Loucy (cell line): ENCODE results near the gene ADGB.

Experiments
- H2AFZ ChIP-seq: fragments of 200-600 bp; sonication (generic); 2 replicates; pipeline ENCODE4 v1.6.0; 2016; ENCODE audit warnings: antibody characterized with exemption, mild to moderate bottlenecking, low read length, moderate library complexity
- H3F3A ChIP-seq: fragments of 200-600 bp; 2 replicates; pipeline ENCODE4 v1.6.0; 2016; ENCODE audit warnings: antibody characterized with exemption, low read depth, mild to moderate bottlenecking
- H3K27me3 ChIP-seq: fragments of 200-600 bp; sonication (generic); 2 replicates; pipeline ENCODE4 v1.6.1; 2014; ENCODE audit warnings: low read length, mild to moderate bottlenecking; ENCODE audit not compliant: insufficient read depth, poor library complexity, severe bottlenecking
- H3K36me3 ChIP-seq: fragments of 200-600 bp; sonication (generic); 2 replicates; pipeline ENCODE4 v1.6.1; 2016; ENCODE audit warnings: low read length; ENCODE audit not compliant: insufficient read depth
- H3K4me1 ChIP-seq: fragments of 200-600 bp; sonication (generic); 2 replicates; pipeline ENCODE4 v1.5.1; 2014; ENCODE audit warnings: low read length, mild to moderate bottlenecking; ENCODE audit not compliant: insufficient read depth, poor library complexity, severe bottlenecking
- H3K4me2 ChIP-seq: fragments of 200-600 bp; sonication (generic); 2 replicates; pipeline ENCODE4 v1.6.0; 2014; ENCODE audit warnings: antibody characterized with exemption, low read length, low read depth, mild to moderate bottlenecking; ENCODE audit not compliant: poor library complexity, severe bottlenecking
- H3K4me3 ChIP-seq: fragments of 200-600 bp; sonication (generic); 2 replicates; pipeline ENCODE4 v1.5.1; 2014; ENCODE audit warnings: low read length, mild to moderate bottlenecking, mixed read lengths; ENCODE audit not compliant: poor library complexity, severe bottlenecking
- H3K79me2 ChIP-seq: fragments of 200-600 bp; sonication (generic); 2 replicates; pipeline ENCODE4 v1.6.1; 2014; ENCODE audit warnings: low read length; ENCODE audit not compliant: insufficient read depth
- H3K9ac ChIP-seq: fragments of 200-600 bp; sonication (generic); 2 replicates; pipeline ENCODE4 v1.6.0; 2014; ENCODE audit warnings: mild to moderate bottlenecking, low read depth, low read length, moderate library complexity; ENCODE audit not compliant: poor library complexity, severe bottlenecking
- H3K9me2 ChIP-seq: fragments of 200-600 bp; sonication (generic); replicated peaks from 2 replicates; pipeline ENCODE4 v1.6.1; 2016; ENCODE audit warnings: low read depth, low read length, mixed read lengths
- H3K9me3 ChIP-seq: fragments of 200-600 bp; sonication (generic); 2 replicates; pipeline ENCODE4 v1.6.1; 2014; ENCODE audit warnings: mild to moderate bottlenecking, antibody characterized with exemption, low read length, low read depth; ENCODE audit not compliant: insufficient read depth
- H4K20me1 ChIP-seq: fragments of 200-600 bp; sonication (generic); 2 replicates; pipeline ENCODE4 v1.6.0; 2014; ENCODE audit warnings: antibody characterized with exemption, low read length, mild to moderate bottlenecking; ENCODE audit not compliant: insufficient read depth, poor library complexity, severe bottlenecking
- EZH2phosphoT487 ChIP-seq: fragments of 200-600 bp; IDR thresholded peaks from 2 replicates; pipeline ENCODE4 v1.6.1; 2018; ENCODE audit warnings: antibody characterized with exemption, mild to moderate bottlenecking, moderate library complexity, borderline replicate concordance
- TF ChIP-seq, protein P1 (sequence below): fragments of 200-600 bp; sonication (generic); conservative IDR thresholded peaks from 2 replicates; pipeline ENCODE4 v1.5.1; 2014; ENCODE audit warnings: mild to moderate bottlenecking, antibody characterized with exemption, low read length

The ADGB gene

DNA sequence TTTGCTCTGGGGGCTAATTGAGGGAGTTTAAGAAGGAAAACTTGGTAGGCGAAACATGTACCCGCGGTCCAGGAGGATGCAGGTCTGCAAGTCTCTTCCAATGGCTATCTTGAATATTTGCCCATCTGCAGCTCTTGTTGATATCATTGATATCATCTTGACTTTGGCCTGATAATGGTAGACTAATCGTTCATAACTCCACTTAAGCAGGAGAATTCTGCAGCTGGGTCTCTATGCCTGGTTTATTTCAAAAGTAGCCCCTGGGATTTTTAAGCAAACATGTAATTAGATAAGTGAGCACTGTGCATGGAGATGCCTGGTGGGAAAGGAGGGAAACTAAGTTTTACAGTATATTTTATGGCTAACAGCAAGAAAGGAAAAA, 52.7 kb downstream of the ADGB start:
- H3K4me1 ChIP-seq: no peaks in the 10 kb centered on the region
- H3K4me3 ChIP-seq: no peak overlapping the region
- H3K36me3 ChIP-seq: no peaks in the 10 kb centered on the region
- H3K9me3 ChIP-seq: no peaks in the 10 kb centered on the region
- H4K20me1 ChIP-seq: no peaks in the 10 kb centered on the region
- H3K4me2 ChIP-seq: no peak overlapping the region
- no peaks in the 10 kb centered on the region for H3K79me2 ChIP-seq
- no peaks in the 10 kb centered on the region for H3F3A ChIP-seq
- no peak overlapping the region for H3K9ac ChIP-seq
- TF ChIP-seq, protein P1, sequence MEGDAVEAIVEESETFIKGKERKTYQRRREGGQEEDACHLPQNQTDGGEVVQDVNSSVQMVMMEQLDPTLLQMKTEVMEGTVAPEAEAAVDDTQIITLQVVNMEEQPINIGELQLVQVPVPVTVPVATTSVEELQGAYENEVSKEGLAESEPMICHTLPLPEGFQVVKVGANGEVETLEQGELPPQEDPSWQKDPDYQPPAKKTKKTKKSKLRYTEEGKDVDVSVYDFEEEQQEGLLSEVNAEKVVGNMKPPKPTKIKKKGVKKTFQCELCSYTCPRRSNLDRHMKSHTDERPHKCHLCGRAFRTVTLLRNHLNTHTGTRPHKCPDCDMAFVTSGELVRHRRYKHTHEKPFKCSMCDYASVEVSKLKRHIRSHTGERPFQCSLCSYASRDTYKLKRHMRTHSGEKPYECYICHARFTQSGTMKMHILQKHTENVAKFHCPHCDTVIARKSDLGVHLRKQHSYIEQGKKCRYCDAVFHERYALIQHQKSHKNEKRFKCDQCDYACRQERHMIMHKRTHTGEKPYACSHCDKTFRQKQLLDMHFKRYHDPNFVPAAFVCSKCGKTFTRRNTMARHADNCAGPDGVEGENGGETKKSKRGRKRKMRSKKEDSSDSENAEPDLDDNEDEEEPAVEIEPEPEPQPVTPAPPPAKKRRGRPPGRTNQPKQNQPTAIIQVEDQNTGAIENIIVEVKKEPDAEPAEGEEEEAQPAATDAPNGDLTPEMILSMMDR: no peak
- no peak for TF ChIP-seq EZH2phosphoT487
- no peaks in the 10 kb centered on the region for H3K9me2 ChIP-seq
- H3K27me3 ChIP-seq: no peaks in the 10 kb centered on the region
- no peak overlapping the region for H2AFZ ChIP-seq

DNA sequence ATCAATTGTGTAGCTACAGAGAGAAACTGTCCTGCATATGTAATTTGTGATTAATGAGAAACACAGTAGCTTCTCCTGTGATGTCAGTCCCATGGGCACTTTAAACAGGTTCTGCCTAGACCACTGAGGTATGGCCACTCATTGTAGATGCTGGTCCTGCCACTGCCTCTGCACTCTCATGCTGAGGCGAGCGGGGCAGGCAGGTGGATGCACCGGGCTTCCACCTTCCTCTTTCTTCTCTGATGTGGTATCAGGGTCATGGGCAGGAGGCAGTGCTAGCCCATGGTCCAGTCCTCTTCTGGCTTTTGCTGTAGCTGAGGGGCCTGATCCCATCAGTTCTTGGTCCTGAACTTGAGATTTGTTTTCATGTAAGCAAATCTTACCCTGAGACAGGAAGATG, 58.7 kb downstream of the ADGB start:
- Histone ChIP-seq H3K9me3 (no peaks in the 10 kb centered on the region; the same call in 1 of the 2 replicates), H3K4me1 (no peaks in the 10 kb centered on the region), H3K4me2 (no peak overlapping the region), H3K4me3 (no peak overlapping the region), H4K20me1 (no peaks in the 10 kb centered on the region), H3K27me3 (no peaks in the 10 kb centered on the region), H3K9me2 (no peaks in the 10 kb centered on the region), H3K36me3 (no peaks in the 10 kb centered on the region), H2AFZ (no peak overlapping the region), H3F3A (no peaks in the 10 kb centered on the region), H3K79me2 (no peaks in the 10 kb centered on the region), H3K9ac (no peak overlapping the region)
- TF ChIP-seq, protein P1: no peak
- no peak for TF ChIP-seq EZH2phosphoT487

DNA sequence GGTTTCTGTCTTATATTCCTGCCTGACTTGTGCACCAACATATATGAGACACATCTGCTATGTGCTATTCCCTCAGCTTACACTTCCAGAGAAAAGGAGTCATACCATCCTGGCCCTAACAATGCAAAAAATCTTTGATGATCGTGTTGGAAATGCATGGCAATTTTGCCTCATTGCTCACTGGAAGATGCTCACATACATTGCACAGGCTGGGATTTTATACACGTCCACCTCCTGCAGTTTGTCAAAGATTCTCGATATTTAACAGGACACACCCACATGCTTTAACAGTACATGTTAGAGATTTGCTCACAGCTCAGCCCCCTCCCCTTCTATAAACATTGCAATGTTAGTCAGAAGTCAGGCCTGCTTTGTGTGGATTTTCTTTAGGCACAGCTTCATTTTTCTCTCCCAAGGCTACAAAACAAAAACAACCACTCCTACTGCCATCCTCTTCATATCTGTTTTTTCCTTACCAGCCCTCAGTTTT, 66.1 kb downstream of the ADGB start:
- Histone ChIP-seq H3K4me2 (no peak overlapping the region), H3K79me2 (no peaks in the 10 kb centered on the region), H3K4me3 (no peak overlapping the region), H3F3A (no peaks in the 10 kb centered on the region), H3K36me3 (no peaks in the 10 kb centered on the region), H4K20me1 (no peaks in the 10 kb centered on the region), H3K27me3 (no peaks in the 10 kb centered on the region), H2AFZ (no peak overlapping the region), H3K9me2 (no peaks in the 10 kb centered on the region), H3K4me1 (no peaks in the 10 kb centered on the region), H3K9me3 (no peaks in the 10 kb centered on the region; the same call in 1 of the 2 replicates), H3K9ac (no peak overlapping the region)
- TF ChIP-seq, protein P1: no peak
- TF ChIP-seq EZH2phosphoT487: no peak
